ENCODE measurements around the gene IFT81. TPM values are rescaled to one million over a fixed set of nuclear protein-coding genes. Genes with fewer than 3 reads are reported as not detected.

The IFT81 gene
- total RNA-seq, 1 experiment from 2014 or later: 9.0 TPM

DNA sequence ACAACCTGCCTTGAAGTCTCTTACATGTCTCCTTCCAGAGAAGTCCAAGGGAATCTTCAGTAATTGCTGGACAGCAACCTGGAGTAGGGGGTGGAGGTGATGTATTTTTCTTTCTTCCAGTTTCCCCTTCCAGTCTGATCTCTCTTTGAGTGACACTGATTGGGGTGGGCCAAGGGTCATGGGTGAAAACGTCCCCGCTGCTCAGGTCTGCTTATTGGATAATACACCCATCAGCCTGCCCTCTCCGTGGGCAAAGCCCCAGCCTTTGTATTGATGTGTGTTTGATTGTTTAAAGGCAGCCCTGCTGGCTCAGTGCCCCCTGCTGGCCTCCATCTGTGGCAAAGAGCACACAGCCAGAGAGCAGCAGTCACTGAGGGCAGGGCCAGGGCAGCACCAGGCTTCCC lies 121.2 kb downstream of the IFT81 start:
- intact Hi-C loops (cut with micrococcal nuclease): no loop called here
- POLR2A ChIA-PET: no interaction called here
- no peak for TF ChIP-seq YY1 (IDR thresholded peaks at IDR 0.05; ENCODE audit: extremely low read depth, insufficient replicate concordance, low read depth, low read length)
- TF ChIP-seq, protein P1, sequence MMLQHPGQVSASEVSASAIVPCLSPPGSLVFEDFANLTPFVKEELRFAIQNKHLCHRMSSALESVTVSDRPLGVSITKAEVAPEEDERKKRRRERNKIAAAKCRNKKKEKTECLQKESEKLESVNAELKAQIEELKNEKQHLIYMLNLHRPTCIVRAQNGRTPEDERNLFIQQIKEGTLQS (IDR thresholded peaks at IDR 0.05): no peak
- TF ChIP-seq, protein P2, sequence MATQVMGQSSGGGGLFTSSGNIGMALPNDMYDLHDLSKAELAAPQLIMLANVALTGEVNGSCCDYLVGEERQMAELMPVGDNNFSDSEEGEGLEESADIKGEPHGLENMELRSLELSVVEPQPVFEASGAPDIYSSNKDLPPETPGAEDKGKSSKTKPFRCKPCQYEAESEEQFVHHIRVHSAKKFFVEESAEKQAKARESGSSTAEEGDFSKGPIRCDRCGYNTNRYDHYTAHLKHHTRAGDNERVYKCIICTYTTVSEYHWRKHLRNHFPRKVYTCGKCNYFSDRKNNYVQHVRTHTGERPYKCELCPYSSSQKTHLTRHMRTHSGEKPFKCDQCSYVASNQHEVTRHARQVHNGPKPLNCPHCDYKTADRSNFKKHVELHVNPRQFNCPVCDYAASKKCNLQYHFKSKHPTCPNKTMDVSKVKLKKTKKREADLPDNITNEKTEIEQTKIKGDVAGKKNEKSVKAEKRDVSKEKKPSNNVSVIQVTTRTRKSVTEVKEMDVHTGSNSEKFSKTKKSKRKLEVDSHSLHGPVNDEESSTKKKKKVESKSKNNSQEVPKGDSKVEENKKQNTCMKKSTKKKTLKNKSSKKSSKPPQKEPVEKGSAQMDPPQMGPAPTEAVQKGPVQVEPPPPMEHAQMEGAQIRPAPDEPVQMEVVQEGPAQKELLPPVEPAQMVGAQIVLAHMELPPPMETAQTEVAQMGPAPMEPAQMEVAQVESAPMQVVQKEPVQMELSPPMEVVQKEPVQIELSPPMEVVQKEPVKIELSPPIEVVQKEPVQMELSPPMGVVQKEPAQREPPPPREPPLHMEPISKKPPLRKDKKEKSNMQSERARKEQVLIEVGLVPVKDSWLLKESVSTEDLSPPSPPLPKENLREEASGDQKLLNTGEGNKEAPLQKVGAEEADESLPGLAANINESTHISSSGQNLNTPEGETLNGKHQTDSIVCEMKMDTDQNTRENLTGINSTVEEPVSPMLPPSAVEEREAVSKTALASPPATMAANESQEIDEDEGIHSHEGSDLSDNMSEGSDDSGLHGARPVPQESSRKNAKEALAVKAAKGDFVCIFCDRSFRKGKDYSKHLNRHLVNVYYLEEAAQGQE (IDR thresholded peaks at IDR 0.05; ENCODE audit: low read depth): no peak
- no peak for TF ChIP-seq CEBPB (IDR thresholded peaks at IDR 0.05; ENCODE audit: low read depth)
- no peak for TF ChIP-seq FOSL1 (IDR thresholded peaks at IDR 0.05; ENCODE audit: low read depth)
- no peak for TF ChIP-seq ELF1 (IDR thresholded peaks at IDR 0.05; ENCODE audit: borderline replicate concordance, low read depth)
- no peak for TF ChIP-seq ZFX (IDR thresholded peaks at IDR 0.05)
- TF ChIP-seq SP1 (IDR thresholded peaks at IDR 0.05; ENCODE audit: low read depth): no peak
- no peak for TF ChIP-seq SIN3A (IDR thresholded peaks at IDR 0.05; ENCODE audit: low read depth)
- TF ChIP-seq, protein P3, sequence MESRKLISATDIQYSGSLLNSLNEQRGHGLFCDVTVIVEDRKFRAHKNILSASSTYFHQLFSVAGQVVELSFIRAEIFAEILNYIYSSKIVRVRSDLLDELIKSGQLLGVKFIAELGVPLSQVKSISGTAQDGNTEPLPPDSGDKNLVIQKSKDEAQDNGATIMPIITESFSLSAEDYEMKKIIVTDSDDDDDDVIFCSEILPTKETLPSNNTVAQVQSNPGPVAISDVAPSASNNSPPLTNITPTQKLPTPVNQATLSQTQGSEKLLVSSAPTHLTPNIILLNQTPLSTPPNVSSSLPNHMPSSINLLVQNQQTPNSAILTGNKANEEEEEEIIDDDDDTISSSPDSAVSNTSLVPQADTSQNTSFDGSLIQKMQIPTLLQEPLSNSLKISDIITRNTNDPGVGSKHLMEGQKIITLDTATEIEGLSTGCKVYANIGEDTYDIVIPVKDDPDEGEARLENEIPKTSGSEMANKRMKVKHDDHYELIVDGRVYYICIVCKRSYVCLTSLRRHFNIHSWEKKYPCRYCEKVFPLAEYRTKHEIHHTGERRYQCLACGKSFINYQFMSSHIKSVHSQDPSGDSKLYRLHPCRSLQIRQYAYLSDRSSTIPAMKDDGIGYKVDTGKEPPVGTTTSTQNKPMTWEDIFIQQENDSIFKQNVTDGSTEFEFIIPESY (IDR thresholded peaks at IDR 0.05; ENCODE audit: extremely low read depth, insufficient replicate concordance, low read length): no peak
- no peak for TF ChIP-seq EZH2phosphoT487 (IDR thresholded peaks at IDR 0.05; ENCODE audit: borderline replicate concordance)
- peak; percentile 60 for TF ChIP-seq RAD21 (IDR thresholded peaks at IDR 0.05; ENCODE audit: low read depth)
- no peak for TF ChIP-seq JUND (IDR thresholded peaks at IDR 0.05)
- no peak for TF ChIP-seq EZH2 (IDR thresholded peaks at IDR 0.05)
- TF ChIP-seq, protein P4, sequence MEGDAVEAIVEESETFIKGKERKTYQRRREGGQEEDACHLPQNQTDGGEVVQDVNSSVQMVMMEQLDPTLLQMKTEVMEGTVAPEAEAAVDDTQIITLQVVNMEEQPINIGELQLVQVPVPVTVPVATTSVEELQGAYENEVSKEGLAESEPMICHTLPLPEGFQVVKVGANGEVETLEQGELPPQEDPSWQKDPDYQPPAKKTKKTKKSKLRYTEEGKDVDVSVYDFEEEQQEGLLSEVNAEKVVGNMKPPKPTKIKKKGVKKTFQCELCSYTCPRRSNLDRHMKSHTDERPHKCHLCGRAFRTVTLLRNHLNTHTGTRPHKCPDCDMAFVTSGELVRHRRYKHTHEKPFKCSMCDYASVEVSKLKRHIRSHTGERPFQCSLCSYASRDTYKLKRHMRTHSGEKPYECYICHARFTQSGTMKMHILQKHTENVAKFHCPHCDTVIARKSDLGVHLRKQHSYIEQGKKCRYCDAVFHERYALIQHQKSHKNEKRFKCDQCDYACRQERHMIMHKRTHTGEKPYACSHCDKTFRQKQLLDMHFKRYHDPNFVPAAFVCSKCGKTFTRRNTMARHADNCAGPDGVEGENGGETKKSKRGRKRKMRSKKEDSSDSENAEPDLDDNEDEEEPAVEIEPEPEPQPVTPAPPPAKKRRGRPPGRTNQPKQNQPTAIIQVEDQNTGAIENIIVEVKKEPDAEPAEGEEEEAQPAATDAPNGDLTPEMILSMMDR (IDR thresholded peaks at IDR 0.05 in 2 of 3, conservative IDR thresholded peaks at IDR 0.05 in 1 of 3; ENCODE audit: borderline replicate concordance in 1 of 3, insufficient read depth in 1 of 3, low read depth in 2 of 3, low read length in 2 of 3): peak; percentile 34 to 66 (median 56); a peak in 5 of 6 replicates
- TF ChIP-seq EGR1 (IDR thresholded peaks at IDR 0.05; ENCODE audit: low read depth): no peak
- no peak for TF ChIP-seq CBX3 (IDR thresholded peaks at IDR 0.05; ENCODE audit: low read depth)
- no peak for TF ChIP-seq POLR2A (IDR thresholded peaks at IDR 0.05; ENCODE audit: borderline replicate concordance, extremely low read depth, insufficient read depth, insufficient read length)
- Histone ChIP-seq H3K36me3 (ENCODE audit: control insufficient read depth in 1 of 2, insufficient read depth in 2 of 2, low read length in 2 of 2) (no peaks in the 10 kb centered on the region), H3K27ac (ENCODE audit: low read depth, low read length) (no peak overlapping the region), H3K27me3 (ENCODE audit: insufficient read depth, low read length) (no peaks in the 10 kb centered on the region), H3K9me3 (ENCODE audit: control insufficient read depth in 1 of 2, insufficient read depth in 1 of 2, low read depth in 1 of 2, low read length in 2 of 2) (no peaks in the 10 kb centered on the region), H3K4me2 (ENCODE audit: low read length) (no peak overlapping the region), H2AFZ (ENCODE audit: low read depth, low read length, poor library complexity, severe bottlenecking) (no peak overlapping the region), H3K79me2 (ENCODE audit: insufficient read depth, low read length) (no peaks in the 10 kb centered on the region), H3K4me1 (ENCODE audit: control insufficient read depth in 1 of 2, insufficient read depth in 2 of 2, low read length in 2 of 2) (peaks cover 15 to 24% of the 10 kb centered on the region in 2 experiments), H4K20me1 (ENCODE audit: insufficient read depth) (no peaks in the 10 kb centered on the region), H3K9me2 (ENCODE audit: insufficient read depth) (no peaks in the 10 kb centered on the region), H3K4me3 (replicated peaks in 1 of 2; ENCODE audit: low read depth in 1 of 2, low read length in 2 of 2) (no peak overlapping the region), H3K9ac (ENCODE audit: low read length) (no peak overlapping the region)
- no TSS peak for BruUV-seq (replicated peaks)
- ATAC-seq (peak; percentile 92), DNase-seq (ENCODE audit: low read depth, low spot score) (no peak)
- CTCF ChIA-PET: no interaction called here
- RAD21 ChIA-PET (ENCODE audit: low non-redundant PET in 1 of 2, low total read pairs in 2 of 2, uncharacterized antibody in 2 of 2, unreplicated experiment in 2 of 2): no interaction called here

Measured in HCT116 (cell line).